OCI-LY1 (cell line): ENCODE data around the gene XIAP.

Source experiments
- CTCF ChIP-seq: fragments of 200-600 bp; sonication (generic), shearing (Covaris generic); IDR thresholded peaks from 2 replicates; pipeline ENCODE4 v1.5.1; 2017; ENCODE audit warnings: mild to moderate bottlenecking, antibody characterized with exemption, low read length, moderate library complexity, mixed read lengths
- EZH2 ChIP-seq: fragments of 200-600 bp; sonication (generic), shearing (Covaris generic); IDR thresholded peaks from 2 replicates; pipeline ENCODE4 v1.8.0; 2017; ENCODE audit warnings: borderline replicate concordance, mixed run types, mild to moderate bottlenecking, antibody characterized with exemption, low read length, moderate library complexity, mixed read lengths

- TF ChIP-seq CTCF (no peak), EZH2 (no peak)
Observed at GRCh38 chrX:123869488-123869887, 9.6 kb downstream of the XIAP start.
